GM23338 (cell line): ENCODE measurements around the gene FAM53B.

Experiments used
- CREB1 ChIP-seq: fragments of 250-450 bp; sonication (Bioruptor Pico); IDR thresholded peaks from 2 replicates; pipeline ENCODE4 v1.5.0; 2020; ENCODE audit warnings: low read depth, mild to moderate bottlenecking, moderate library complexity
- CTCF ChIP-seq, 2 experiments: fragments of 200-600 bp in 1 of 2; sonication (generic) in 1 of 2; conservative IDR thresholded peaks; 2 replicates each; pipeline versions ENCODE4 v1.5.1 to v1.6.1; 2016 to 2017; ENCODE audit warnings: antibody characterized with exemption in 2 of 2, low read depth in 2 of 2, mild to moderate bottlenecking in 2 of 2, moderate library complexity in 1 of 2
- ETS1 ChIP-seq: IDR thresholded peaks from 2 replicates; pipeline ENCODE4 v1.6.1; 2016; ENCODE audit warnings: antibody characterized with exemption
- EZH2 ChIP-seq: fragments of 200-600 bp; sonication (generic); IDR thresholded peaks from one replicate; pipeline ENCODE4 v1.8.0; 2017; ENCODE audit warnings: antibody characterized with exemption, mild to moderate bottlenecking, low read depth; ENCODE audit not compliant: unreplicated experiment
- EZH2phosphoT487 ChIP-seq: fragments of 200-600 bp; sonication (generic); IDR thresholded peaks from one replicate; pipeline ENCODE4 v1.8.1; 2018; ENCODE audit warnings: antibody characterized with exemption; ENCODE audit not compliant: unreplicated experiment
- JUNB ChIP-seq: IDR thresholded peaks from one replicate; pipeline ENCODE4 v1.6.1; 2016; ENCODE audit warnings: antibody characterized with exemption; ENCODE audit not compliant: unreplicated experiment
- NANOG ChIP-seq: IDR thresholded peaks from 2 replicates; pipeline ENCODE4 v1.6.1; 2016; ENCODE audit warnings: antibody characterized with exemption, borderline replicate concordance
- POLR2AphosphoS5 ChIP-seq: IDR thresholded peaks from 2 replicates; pipeline ENCODE4 v1.6.1; 2016; ENCODE audit warnings: antibody characterized with exemption, low read depth
- REST ChIP-seq: IDR thresholded peaks from one replicate; pipeline ENCODE4 v1.6.1; 2018; ENCODE audit warnings: antibody characterized with exemption; ENCODE audit not compliant: unreplicated experiment
- STAT1 ChIP-seq: IDR thresholded peaks from one replicate; pipeline ENCODE4 v1.6.1; 2016; ENCODE audit warnings: antibody characterized with exemption; ENCODE audit not compliant: unreplicated experiment
- ZNF114 ChIP-seq: fragments of 250-450 bp; sonication (Bioruptor Pico); IDR thresholded peaks from 2 replicates; pipeline ENCODE4 v1.5.0; 2020; ENCODE audit warnings: mild to moderate bottlenecking, moderate library complexity
- ZNF331 ChIP-seq: fragments of 250-450 bp; sonication (Bioruptor Pico); IDR thresholded peaks from 2 replicates; pipeline ENCODE4 v1.5.0; 2020; ENCODE audit warnings: low read depth, mild to moderate bottlenecking, moderate library complexity
- TF ChIP-seq, protein P1 (sequence below): fragments of 250-450 bp; sonication (Bioruptor Pico); IDR thresholded peaks from 2 replicates; pipeline ENCODE4 v1.5.0; 2020; ENCODE audit warnings: mild to moderate bottlenecking, moderate library complexity

GRCh38 chr10:124609698-124610097 is 134.5 kb downstream of the FAM53B start:
- no peak for TF ChIP-seq CTCF (conservative IDR thresholded peaks at IDR 0.05; ENCODE audit: low read depth in 2 of 2)
- TF ChIP-seq EZH2 = no peak
- TF ChIP-seq EZH2phosphoT487 = no peak
- no peak for TF ChIP-seq CREB1 (CRISPR knock-in tag)
- TF ChIP-seq ETS1 = no peak
- no peak for TF ChIP-seq REST
- TF ChIP-seq POLR2AphosphoS5 = no peak
- no peak for TF ChIP-seq STAT1
- TF ChIP-seq ZNF331 (CRISPR knock-in tag) = no peak
- TF ChIP-seq JUNB = no peak
- no peak for TF ChIP-seq NANOG
- no peak for TF ChIP-seq ZNF114 (CRISPR knock-in tag)
- TF ChIP-seq, protein P1, sequence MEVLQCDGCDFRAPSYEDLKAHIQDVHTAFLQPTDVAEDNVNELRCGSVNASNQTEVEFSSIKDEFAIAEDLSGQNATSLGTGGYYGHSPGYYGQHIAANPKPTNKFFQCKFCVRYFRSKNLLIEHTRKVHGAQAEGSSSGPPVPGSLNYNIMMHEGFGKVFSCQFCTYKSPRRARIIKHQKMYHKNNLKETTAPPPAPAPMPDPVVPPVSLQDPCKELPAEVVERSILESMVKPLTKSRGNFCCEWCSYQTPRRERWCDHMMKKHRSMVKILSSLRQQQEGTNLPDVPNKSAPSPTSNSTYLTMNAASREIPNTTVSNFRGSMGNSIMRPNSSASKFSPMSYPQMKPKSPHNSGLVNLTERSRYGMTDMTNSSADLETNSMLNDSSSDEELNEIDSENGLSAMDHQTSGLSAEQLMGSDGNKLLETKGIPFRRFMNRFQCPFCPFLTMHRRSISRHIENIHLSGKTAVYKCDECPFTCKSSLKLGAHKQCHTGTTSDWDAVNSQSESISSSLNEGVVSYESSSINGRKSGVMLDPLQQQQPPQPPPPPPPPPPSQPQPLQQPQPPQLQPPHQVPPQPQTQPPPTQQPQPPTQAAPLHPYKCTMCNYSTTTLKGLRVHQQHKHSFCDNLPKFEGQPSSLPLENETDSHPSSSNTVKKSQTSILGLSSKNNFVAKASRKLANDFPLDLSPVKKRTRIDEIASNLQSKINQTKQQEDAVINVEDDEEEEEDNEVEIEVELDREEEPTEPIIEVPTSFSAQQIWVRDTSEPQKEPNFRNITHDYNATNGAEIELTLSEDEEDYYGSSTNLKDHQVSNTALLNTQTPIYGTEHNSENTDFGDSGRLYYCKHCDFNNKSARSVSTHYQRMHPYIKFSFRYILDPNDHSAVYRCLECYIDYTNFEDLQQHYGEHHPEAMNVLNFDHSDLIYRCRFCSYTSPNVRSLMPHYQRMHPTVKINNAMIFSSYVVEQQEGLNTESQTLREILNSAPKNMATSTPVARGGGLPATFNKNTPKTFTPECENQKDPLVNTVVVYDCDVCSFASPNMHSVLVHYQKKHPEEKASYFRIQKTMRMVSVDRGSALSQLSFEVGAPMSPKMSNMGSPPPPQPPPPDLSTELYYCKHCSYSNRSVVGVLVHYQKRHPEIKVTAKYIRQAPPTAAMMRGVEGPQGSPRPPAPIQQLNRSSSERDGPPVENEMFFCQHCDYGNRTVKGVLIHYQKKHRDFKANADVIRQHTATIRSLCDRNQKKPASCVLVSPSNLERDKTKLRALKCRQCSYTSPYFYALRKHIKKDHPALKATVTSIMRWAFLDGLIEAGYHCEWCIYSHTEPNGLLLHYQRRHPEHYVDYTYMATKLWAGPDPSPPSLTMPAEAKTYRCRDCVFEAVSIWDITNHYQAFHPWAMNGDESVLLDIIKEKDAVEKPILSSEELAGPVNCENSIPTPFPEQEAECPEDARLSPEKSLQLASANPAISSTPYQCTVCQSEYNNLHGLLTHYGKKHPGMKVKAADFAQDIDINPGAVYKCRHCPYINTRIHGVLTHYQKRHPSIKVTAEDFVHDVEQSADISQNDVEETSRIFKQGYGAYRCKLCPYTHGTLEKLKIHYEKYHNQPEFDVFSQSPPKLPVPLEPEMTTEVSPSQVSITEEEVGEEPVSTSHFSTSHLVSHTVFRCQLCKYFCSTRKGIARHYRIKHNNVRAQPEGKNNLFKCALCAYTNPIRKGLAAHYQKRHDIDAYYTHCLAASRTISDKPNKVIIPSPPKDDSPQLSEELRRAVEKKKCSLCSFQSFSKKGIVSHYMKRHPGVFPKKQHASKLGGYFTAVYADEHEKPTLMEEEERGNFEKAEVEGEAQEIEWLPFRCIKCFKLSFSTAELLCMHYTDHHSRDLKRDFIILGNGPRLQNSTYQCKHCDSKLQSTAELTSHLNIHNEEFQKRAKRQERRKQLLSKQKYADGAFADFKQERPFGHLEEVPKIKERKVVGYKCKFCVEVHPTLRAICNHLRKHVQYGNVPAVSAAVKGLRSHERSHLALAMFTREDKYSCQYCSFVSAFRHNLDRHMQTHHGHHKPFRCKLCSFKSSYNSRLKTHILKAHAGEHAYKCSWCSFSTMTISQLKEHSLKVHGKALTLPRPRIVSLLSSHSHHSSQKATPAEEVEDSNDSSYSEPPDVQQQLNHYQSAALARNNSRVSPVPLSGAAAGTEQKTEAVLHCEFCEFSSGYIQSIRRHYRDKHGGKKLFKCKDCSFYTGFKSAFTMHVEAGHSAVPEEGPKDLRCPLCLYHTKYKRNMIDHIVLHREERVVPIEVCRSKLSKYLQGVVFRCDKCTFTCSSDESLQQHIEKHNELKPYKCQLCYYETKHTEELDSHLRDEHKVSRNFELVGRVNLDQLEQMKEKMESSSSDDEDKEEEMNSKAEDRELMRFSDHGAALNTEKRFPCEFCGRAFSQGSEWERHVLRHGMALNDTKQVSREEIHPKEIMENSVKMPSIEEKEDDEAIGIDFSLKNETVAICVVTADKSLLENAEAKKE = no peak
